Measurements from ENCODE around the gene ATP10A.

GRCh38 chr15:25743548-25744275, 119.4 kb downstream of the ATP10A start:
- TF ChIP-seq ZNF138 (CRISPR knock-in tag; conservative IDR thresholded peaks at IDR 0.05) = no peak
- no peak for TF ChIP-seq GTF2I (CRISPR knock-in tag; conservative IDR thresholded peaks at IDR 0.05)
- TF ChIP-seq CTCF (IDR thresholded peaks at IDR 0.05) = no peak
- no peak for TF ChIP-seq ZNF121 (CRISPR knock-in tag; IDR thresholded peaks at IDR 0.05)
- no peak for TF ChIP-seq ATF3 (CRISPR knock-in tag; conservative IDR thresholded peaks at IDR 0.05)
- TF ChIP-seq USF2 (CRISPR knock-in tag; IDR thresholded peaks at IDR 0.05) = no peak

Measured in WTC11 (cell line).